Epithelial cell of esophagus (primary cell): Measurements from ENCODE around the gene LIN28B.

ENCODE experiments used
- DNase-seq: peaks from one replicate; pipeline ENCODE4 v3.0.0; 2010; ENCODE audit warnings: low read depth
- H3K4me3 ChIP-seq: 2 replicates; pipeline ENCODE4 v1.5.1; 2011; ENCODE audit warnings: mild to moderate bottlenecking, low read length, control low read depth
- CTCF ChIP-seq: IDR thresholded peaks from 2 replicates; pipeline ENCODE4 v1.5.1; 2011; ENCODE audit warnings: low read depth, mild to moderate bottlenecking, low read length, control low read depth, inconsistent platforms; ENCODE audit not compliant: insufficient read depth; ENCODE audit errors: missing control alignments

The LIN28B gene

GRCh38 chr6:104930939-104931338, 26.0 kb upstream of the LIN28B start:
- no peak for TF ChIP-seq CTCF
- DNase-seq: no peak
- no peak overlapping the region for H3K4me3 ChIP-seq

GRCh38 chr6:104936766-104937535, 20.0 kb upstream of the LIN28B start:
- no peak for TF ChIP-seq CTCF
- H3K4me3 ChIP-seq: no peak overlapping the region
- DNase-seq: no peak

- no peak for TF ChIP-seq CTCF
- peak; percentile 16 for DNase-seq
- H3K4me3 ChIP-seq: peak overlapping the region; percentile 31
Measured at GRCh38 chr6:104940238-104940892, 16.5 kb upstream of the LIN28B start.

GRCh38 chr6:104940893-104941728, 15.8 kb upstream of the LIN28B start:
- peak; percentile 53 for DNase-seq
- TF ChIP-seq CTCF: peak; percentile 47
- peak overlapping the region; percentile 31 for H3K4me3 ChIP-seq

GRCh38 chr6:104941729-104942091, 15.2 kb upstream of the LIN28B start:
- TF ChIP-seq CTCF: no peak
- H3K4me3 ChIP-seq: no peak overlapping the region
- DNase-seq: no peak

GRCh38 chr6:104943781-104944180, 13.1 kb upstream of the LIN28B start:
- H3K4me3 ChIP-seq: no peak overlapping the region
- TF ChIP-seq CTCF: no peak
- peak; percentile 53 for DNase-seq
